SJCRH30 (cell line): ENCODE results near the gene ACBD4. TPM values are rescaled to one million over a fixed set of nuclear protein-coding genes. Genes with fewer than 3 reads are reported as not detected.

Experiments
- DNase-seq, 2 experiments: peaks; one replicate each; pipeline ENCODE4 v3.0.0-alpha.2; 2015 to 2020
- H3K27ac ChIP-seq: fragments of 250-450 bp; sonication (Bioruptor Pico); 2 replicates; pipeline ENCODE4 v1.5.1; 2020; ENCODE audit warnings: mild to moderate bottlenecking, moderate library complexity
- H3K27me3 ChIP-seq: fragments of 250-450 bp; sonication (Bioruptor Pico); 2 replicates; pipeline ENCODE4 v1.5.1; 2020; ENCODE audit warnings: mild to moderate bottlenecking, moderate library complexity
- H3K36me3 ChIP-seq: fragments of 250-450 bp; sonication (Bioruptor Pico); 2 replicates; pipeline ENCODE4 v1.5.1; 2020; ENCODE audit warnings: mild to moderate bottlenecking, moderate library complexity
- H3K4me1 ChIP-seq: fragments of 250-450 bp; sonication (Bioruptor Pico); 2 replicates; pipeline ENCODE4 v1.5.1; 2020; ENCODE audit warnings: mild to moderate bottlenecking, moderate library complexity
- H3K4me3 ChIP-seq: fragments of 250-450 bp; sonication (Bioruptor Pico); 2 replicates; pipeline ENCODE4 v1.5.1; 2020; ENCODE audit warnings: mild to moderate bottlenecking, moderate library complexity
- H3K9me3 ChIP-seq: fragments of 250-450 bp; sonication (Bioruptor Pico); replicated peaks from 2 replicates; pipeline ENCODE4 v1.5.1; 2020; ENCODE audit warnings: mild to moderate bottlenecking, moderate library complexity
- total RNA-seq: library from RNA; depleted of rRNA; stranded (reverse); fragments of >200 nt; shearing (Covaris generic); gene quantifications from 2 replicates; pipeline ENCODE4 v1.2.3, GENCODE V29; 2014

Gene ACBD4
- total RNA-seq, 1 experiment from 2014 or later, result 0.61 TPM

DNA sequence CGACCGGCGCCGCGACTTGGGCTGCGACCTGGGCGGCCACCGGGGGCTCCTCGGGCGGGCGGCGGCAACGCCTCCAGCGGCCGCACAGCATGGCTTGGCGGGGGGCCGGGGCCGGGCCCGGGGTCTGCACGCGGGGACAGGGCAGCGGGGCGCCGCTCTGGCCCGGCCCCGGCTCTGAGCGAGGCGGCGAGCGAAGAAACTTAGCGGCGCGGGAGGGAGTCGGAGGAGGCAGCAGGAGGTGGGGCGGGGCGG lies 3.2 kb upstream of the ACBD4 start, which contains the start of gene PLCD3:
Gene PLCD3 (minus strand): TSS at position 196 of the 252 bp plus-strand sequence. CDS start 105 bp downstream, at position 91.
- Histone ChIP-seq H3K4me3 (peak within 1 kb of the TSS; percentile 73), H3K9me3 (no peaks in the 10 kb centered on the region), H3K27ac (peak within 1 kb of the TSS; percentile 19; the same call in 1 of the 2 replicates), H3K27me3 (no peaks in the 10 kb centered on the region), H3K4me1 (peaks cover 25% of the 10 kb centered on the region), H3K36me3 (no peaks in the 10 kb centered on the region)
- DNase-seq, result no peak

GRCh38 chr17:45132572-45133463 lies 2.7 kb upstream of the ACBD4 start:
- Histone ChIP-seq H3K4me1 (peaks cover 19% of the 10 kb centered on the region), H3K27me3 (no peaks in the 10 kb centered on the region), H3K36me3 (no peaks in the 10 kb centered on the region), H3K27ac (peak overlapping the region; percentile 19; the same call in 1 of the 2 replicates), H3K9me3 (no peaks in the 10 kb centered on the region), H3K4me3 (peak overlapping the region; percentile 73)
- DNase-seq, result peak; percentile 81 to 89

- no peaks in the 10 kb centered on the region for H3K36me3 ChIP-seq
- H3K27ac ChIP-seq, result no peak overlapping the region
- no peaks in the 10 kb centered on the region for H3K9me3 ChIP-seq
Observed at GRCh38 chr17:45135978-45136791, 698 bp downstream of the ACBD4 start.

DNA sequence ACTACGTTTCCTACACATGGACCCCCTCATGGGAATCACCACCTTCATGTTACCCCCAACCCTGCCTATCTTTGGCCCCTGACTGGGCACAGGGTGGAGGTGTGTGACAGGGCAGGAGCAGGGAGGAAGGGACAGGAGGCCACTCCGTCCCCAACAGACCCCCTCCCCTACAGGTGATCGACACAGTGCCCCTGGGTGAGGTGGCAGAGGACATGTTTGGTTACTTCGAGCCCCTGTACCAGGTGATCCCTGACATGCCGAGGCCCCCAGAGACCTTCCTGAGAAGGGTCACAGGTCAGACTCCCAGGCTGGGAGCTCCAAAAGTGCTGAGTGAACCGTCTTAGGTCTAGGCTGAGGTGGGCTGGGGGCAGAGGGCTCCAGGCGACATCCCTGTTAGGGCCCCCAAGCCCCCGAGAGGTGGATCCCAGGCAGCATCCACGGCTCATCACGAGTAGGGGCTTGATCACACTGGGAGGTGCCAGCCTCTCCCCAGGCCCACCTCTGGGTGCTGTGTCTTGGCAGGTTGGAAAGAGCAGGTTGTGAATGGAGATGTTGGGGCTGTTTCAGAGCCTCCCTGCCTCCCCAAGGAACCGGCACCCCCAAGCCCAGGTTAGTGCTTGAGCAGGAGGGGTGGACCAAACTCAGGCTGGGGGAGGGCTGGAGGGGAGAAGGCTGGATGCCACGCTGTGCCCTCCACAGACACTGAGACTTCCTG lies 1.5 kb downstream of the ACBD4 start:
- Histone ChIP-seq H3K4me1 (peaks cover 20% of the 10 kb centered on the region), H3K27me3 (no peaks in the 10 kb centered on the region), H3K9me3 (no peaks in the 10 kb centered on the region), H3K36me3 (no peaks in the 10 kb centered on the region), H3K4me3 (no peak overlapping the region), H3K27ac (no peak overlapping the region)
- no peak for DNase-seq

More at GRCh38 chr17:45135978-45136791, 698 bp downstream of the ACBD4 start:
- Histone ChIP-seq H3K4me3 (peak overlapping the region; percentile 41), H3K4me1 (peaks cover 20% of the 10 kb centered on the region), H3K27me3 (no peaks in the 10 kb centered on the region)
- DNase-seq, result no peak

DNA sequence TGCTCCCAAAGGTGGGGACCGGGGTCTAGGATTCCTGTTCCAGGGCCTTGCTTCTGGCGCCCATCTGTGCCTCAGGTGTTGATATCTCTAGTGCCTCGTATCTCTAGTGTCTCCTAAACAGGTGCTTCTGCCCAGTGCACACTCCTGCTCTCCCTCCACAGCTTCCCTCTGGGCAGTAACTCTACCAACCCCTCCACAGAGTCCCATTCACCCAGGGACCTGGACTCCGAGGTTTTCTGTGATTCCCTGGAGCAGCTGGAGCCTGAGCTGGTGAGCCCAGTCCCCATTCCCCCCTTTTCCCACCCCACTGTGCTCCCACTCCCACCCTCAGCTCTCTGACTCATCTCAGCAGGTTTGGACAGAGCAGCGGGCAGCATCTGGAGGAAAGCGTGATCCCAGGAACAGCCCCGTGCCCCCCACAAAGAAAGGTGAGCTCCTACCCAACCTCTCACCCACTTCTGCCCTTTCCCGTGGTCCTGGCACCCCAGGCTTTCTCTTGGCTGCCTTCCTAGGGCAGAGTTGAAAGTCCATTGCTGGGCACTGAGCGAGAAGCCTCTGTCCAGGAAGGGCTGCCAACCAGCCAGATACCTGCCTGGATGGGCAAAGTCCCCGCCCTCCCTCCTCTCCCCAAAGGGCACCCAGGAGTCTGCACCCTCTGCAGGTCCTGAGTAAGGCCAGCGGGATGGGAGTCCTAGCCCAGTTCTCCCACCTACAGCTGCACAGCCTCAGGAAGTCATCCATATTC lies 2.2 kb downstream of the ACBD4 start:
- no peaks in the 10 kb centered on the region for H3K36me3 ChIP-seq
- H3K9me3 ChIP-seq, result no peaks in the 10 kb centered on the region
- H3K4me1 ChIP-seq, result peaks cover 20% of the 10 kb centered on the region
- H3K27me3 ChIP-seq, result no peaks in the 10 kb centered on the region
- H3K4me3 ChIP-seq, result no peak overlapping the region
- no peak for DNase-seq
- no peak overlapping the region for H3K27ac ChIP-seq

DNA sequence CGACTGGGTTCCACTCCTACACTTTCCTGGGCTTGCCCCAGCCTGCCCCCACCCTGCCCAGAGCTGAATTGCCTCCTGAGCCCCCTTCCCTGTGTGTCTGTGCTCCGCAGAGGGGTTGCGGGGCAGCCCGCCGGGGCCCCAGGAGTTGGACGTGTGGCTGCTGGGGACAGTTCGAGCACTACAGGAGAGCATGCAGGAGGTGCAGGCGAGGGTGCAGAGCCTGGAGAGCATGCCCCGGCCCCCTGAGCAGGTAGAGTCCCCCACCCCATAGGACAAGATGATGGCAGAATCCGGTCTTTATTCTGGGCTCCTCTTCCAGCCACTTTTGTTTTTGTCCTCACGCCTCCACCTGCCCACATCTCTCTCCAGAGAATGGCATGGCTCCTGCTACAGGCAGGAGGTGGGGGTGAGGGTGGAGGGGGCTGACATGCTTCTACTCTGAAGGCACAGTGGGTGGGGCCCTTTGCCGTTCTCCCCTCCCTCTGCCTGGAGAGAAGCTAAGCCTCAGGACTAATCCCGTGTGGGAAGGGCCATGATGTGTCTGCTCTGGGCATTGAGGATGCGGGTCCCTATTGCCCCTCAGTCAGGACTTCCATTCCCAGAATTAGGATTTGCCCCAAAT lies 3.5 kb downstream of the ACBD4 start:
- no peak overlapping the region for H3K4me3 ChIP-seq
- peak in 1 of 2 experiments; percentile 42 for DNase-seq
- H3K27ac ChIP-seq, result no peak overlapping the region
- H3K36me3 ChIP-seq, result no peaks in the 10 kb centered on the region
- H3K9me3 ChIP-seq, result no peaks in the 10 kb centered on the region
- H3K27me3 ChIP-seq, result no peaks in the 10 kb centered on the region
- peaks cover 20% of the 10 kb centered on the region for H3K4me1 ChIP-seq

- no peaks in the 10 kb centered on the region for H3K36me3 ChIP-seq
- H3K27me3 ChIP-seq, result no peaks in the 10 kb centered on the region
- no peaks in the 10 kb centered on the region for H3K9me3 ChIP-seq
- peaks cover 20% of the 10 kb centered on the region for H3K4me1 ChIP-seq
- DNase-seq, result peak; percentile 60 to 83
- H3K4me3 ChIP-seq, result no peak overlapping the region
- no peak overlapping the region for H3K27ac ChIP-seq
Observed at GRCh38 chr17:45139533-45139920, 4.0 kb downstream of the ACBD4 start.

GRCh38 chr17:45143094-45143670 lies 7.7 kb downstream of the ACBD4 start:
- Histone ChIP-seq H3K4me3 (no peak overlapping the region), H3K9me3 (no peaks in the 10 kb centered on the region), H3K27ac (no peak overlapping the region), H3K36me3 (no peaks in the 10 kb centered on the region), H3K27me3 (no peaks in the 10 kb centered on the region), H3K4me1 (peaks cover 21% of the 10 kb centered on the region)
- DNase-seq, result no peak

- peak in 1 of 2 experiments; percentile 33 for DNase-seq
- H3K27ac ChIP-seq, result no peak overlapping the region
Observed at GRCh38 chr17:45143767-45144198, 8.3 kb downstream of the ACBD4 start.

GRCh38 chr17:45144199-45145034 lies 8.9 kb downstream of the ACBD4 start:
- no peak overlapping the region for H3K27ac ChIP-seq
- no peaks in the 10 kb centered on the region for H3K27me3 ChIP-seq
- no peak overlapping the region for H3K4me3 ChIP-seq

More at GRCh38 chr17:45143767-45144198, 8.3 kb downstream of the ACBD4 start:
- peaks cover 21% of the 10 kb centered on the region for H3K4me1 ChIP-seq
- H3K4me3 ChIP-seq, result no peak overlapping the region
- H3K36me3 ChIP-seq, result no peaks in the 10 kb centered on the region
- H3K27me3 ChIP-seq, result no peaks in the 10 kb centered on the region
- H3K9me3 ChIP-seq, result no peaks in the 10 kb centered on the region

GRCh38 chr17:45145035-45145389 lies 9.5 kb downstream of the ACBD4 start:
- Histone ChIP-seq H3K36me3 (no peaks in the 10 kb centered on the region), H3K4me1 (peaks cover 8% of the 10 kb centered on the region), H3K9me3 (no peaks in the 10 kb centered on the region), H3K4me3 (no peak overlapping the region), H3K27ac (no peak overlapping the region), H3K27me3 (no peaks in the 10 kb centered on the region)
- no peak for DNase-seq

More at GRCh38 chr17:45144199-45145034, 8.9 kb downstream of the ACBD4 start:
- H3K9me3 ChIP-seq, result no peaks in the 10 kb centered on the region
- peaks cover 14% of the 10 kb centered on the region for H3K4me1 ChIP-seq
- no peak for DNase-seq
- H3K36me3 ChIP-seq, result no peaks in the 10 kb centered on the region

DNA sequence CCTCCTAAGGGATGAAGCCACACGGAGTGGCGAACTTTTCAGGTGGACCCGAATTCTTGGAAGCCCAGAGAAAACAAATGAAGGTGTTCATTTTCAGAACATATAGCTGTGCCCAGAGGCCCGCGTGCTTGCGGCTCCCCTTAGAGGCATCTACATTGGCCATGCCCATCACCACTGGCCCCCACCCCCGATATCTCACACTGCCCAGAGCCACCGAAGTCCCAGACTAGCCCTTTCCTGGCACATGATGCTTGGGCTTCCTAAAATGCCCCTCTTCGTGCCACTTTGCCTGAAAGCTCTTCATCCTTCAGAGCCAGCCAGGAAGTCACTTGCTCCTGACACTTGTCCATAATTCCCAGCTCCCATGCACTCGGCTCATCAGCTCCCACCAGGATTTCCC lies 10.7 kb downstream of the ACBD4 start:
- no peaks in the 10 kb centered on the region for H3K27me3 ChIP-seq
- no peak overlapping the region for H3K4me3 ChIP-seq
- H3K27ac ChIP-seq, result no peak overlapping the region
- no peaks in the 10 kb centered on the region for H3K36me3 ChIP-seq
- no peaks in the 10 kb centered on the region for H3K9me3 ChIP-seq
- peaks cover 8% of the 10 kb centered on the region; the same call in 1 of the 2 replicates for H3K4me1 ChIP-seq
- DNase-seq, result no peak

DNA sequence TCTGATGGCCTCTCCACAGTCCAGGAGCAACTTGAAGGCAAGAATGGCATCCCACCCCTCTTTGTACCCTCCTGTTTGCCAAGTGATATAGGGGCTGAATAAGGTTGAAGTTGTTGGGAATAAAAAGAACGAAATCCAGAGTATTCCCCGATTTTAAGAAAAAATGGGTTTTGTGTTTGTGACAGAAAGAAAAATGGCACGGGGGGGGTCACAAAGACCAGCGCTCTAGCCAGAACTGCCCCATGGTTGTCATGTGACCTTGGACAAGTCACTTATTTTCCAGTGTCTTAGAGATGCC lies 11.1 kb downstream of the ACBD4 start:
- H3K4me3 ChIP-seq, result peak overlapping the region; percentile 71; the same call in 1 of the 2 replicates
- no peak for DNase-seq
- no peaks in the 10 kb centered on the region for H3K27me3 ChIP-seq
- H3K36me3 ChIP-seq, result no peaks in the 10 kb centered on the region
- no peaks in the 10 kb centered on the region for H3K9me3 ChIP-seq
- H3K27ac ChIP-seq, result peak overlapping the region; percentile 98; the same call in 1 of the 2 replicates
- peaks cover 12% of the 10 kb centered on the region; the same call in 1 of the 2 replicates for H3K4me1 ChIP-seq
